HG03342 (cell line): ENCODE data around the gene TOX2.

Experiments used
- ATAC-seq: cut with Tn5 transposase; IDR thresholded peaks from one replicate; pipeline ENCODE4 v1.9.1; 2021; ENCODE audit warnings: mild to moderate bottlenecking, moderate library complexity; ENCODE audit not compliant: unreplicated experiment

Gene TOX2

DNA sequence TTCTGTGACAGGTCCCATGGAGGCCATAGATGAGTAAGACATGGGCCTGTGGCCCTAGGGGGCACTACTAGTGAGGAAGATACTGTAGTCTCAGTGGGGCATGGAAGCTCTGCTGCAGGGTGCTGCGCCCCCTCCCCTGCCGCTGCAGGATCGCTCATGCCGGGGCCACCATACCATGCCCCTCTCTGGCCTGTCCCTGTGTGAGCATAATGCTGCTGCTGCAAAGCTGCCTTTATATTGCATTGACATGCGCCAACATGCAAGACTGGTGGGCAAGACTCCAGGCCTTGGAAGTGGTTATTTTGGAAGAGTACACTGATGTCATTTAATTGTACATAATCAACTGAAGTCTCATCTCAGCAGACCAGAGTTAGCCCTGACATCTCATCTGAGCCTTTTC is 60.0 kb downstream of the TOX2 start:
- no peak for ATAC-seq

DNA sequence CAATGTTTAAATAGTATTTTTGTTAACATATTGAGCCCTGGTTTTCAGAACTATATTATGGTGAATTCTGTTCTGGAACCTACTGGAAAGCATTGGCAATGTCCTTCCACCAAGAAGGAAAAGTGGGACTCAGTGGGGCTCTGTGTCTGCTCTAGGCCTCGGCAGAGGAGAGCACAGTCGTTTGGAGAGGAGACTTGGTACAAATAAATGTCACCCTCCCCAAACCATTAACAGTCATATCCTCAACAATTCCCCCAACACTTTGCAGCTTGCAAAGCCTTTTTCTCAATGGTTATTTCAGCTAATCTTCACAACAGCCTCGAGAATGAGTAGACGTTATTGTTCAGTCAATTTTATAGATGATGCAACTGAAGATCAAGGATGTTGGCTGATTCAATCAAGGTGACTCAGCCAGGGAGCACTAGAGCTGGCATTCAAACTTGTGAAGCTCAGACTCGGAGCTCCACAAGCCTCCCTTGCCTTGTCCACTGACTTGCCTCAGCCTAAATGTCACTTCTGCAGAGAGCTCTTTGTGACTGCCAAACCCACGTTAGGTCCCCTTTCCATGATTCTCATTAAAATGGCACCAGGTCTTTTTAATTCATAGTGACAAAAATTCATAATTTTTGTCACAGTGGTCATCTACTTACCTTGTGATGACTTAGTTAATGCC is 60.6 kb downstream of the TOX2 start:
- no peak for ATAC-seq

DNA sequence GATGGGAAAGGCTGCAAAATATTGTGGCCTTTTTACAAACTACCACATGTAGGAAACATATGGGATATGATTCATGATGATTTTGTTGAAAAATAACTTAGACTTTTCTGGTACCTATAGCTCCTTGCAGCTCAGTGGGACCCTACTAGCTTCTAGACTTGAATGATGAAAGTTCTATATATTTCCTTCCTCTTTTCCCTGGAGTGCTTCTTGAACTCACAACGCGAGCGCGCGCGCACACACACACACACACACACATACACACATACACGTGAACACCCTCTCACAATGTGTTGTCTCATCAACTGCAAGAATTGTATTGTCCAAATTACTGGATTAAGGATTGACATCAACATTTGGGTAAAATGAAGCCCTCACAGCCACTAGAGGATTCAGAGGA is 61.9 kb downstream of the TOX2 start:
- no peak for ATAC-seq

DNA sequence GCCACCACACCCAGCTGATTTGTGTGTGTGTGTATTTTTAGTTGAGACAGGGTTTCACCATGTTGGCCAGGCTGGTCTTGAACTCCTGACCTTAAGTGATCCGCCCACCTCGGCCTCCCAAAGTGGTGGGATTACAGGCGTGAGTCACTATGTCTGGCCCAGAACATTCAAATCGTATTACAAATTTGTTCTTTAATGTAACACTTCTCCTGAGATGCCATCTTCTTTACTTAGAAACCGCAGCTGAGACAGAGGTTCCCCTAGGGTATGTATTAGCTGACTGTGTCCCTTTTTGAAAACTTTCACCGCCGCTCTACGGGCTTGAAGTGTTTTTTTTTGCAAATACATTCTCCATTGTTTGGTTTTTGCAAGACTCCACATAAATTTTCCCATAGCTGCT is 62.6 kb downstream of the TOX2 start:
- ATAC-seq: no peak

DNA sequence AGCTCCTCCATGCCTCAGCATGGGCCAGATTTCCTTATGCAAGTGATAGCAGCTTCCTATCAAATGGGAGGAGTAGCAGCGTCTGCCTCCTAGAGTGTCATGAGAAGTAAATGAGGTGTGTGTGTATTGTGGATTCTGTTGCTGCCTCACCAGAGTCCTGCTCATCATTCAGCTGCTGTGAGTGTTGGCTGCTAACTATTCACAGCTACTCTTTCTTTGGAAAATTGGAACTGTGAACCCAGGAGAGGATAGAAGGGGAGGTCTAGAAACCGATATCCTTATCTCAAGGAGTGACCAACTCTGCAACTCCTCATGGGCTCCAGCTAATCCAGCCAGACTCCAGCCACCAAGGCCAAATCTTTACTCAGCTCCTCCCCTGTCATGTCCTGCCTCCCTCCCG is 63.3 kb downstream of the TOX2 start:
- ATAC-seq: no peak

DNA sequence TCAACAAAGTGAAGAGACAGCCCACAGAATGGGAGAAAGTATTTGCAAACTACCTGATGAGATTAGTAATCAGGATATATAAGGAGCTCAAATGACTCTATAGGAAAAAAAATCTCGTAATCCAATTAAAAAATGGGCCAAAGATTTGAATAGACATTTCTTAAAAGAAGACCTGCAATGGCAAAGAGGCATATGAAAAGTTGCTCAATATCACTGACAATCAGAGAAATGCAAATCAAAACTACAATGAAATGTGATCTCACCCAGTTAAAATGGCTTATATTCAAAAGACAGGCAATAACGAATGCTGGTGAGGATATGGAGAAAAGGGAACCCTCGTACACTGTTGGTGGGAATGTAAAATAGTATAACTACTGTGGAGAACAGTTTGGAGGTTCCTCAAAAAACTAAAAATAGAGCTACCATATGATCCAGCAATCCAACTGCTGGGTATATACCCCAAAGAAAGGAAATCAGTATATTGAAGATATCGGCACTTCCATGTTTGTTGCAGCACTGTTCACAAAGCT is 65.0 kb downstream of the TOX2 start:
- ATAC-seq: no peak

DNA sequence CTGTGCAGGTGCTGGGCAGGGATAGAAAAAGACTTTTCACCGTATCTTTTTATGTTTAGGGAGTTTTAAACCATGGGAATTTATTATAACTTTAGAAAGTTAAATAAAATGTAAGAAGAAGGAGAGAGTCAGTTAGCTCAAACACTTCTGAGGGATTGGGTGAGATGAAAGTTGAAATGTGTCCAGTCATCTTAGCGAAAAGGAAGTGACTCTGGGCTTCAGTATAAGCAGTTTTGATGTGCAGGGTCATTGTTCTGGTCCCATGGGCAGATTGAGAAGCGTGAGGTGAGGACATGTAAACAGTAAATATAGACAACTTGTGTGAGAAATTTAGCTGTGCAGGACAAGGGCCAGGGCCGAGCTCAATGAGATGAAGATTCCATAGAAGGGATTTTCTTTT is 66.9 kb downstream of the TOX2 start:
- ATAC-seq: no peak

DNA sequence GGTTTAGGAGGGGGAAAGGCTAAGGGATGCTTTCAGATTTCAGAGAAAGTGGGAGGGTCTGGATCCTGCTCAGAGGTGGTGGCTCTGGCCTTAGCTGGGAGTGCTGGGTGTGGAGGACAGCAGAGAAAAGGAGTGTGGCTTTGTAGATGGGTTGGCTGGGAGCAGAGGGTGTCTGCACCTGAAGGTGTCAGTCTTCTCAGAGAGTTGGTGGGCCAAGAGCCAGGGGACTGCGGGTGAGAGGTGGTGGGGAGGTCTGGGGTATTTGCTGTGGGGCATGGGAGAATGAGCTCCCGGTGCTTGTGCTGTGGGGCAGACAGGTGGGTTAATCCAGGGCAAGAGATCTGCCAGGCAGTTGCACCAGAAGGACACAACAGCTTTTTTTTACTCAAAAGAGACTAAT is 67.4 kb downstream of the TOX2 start:
- ATAC-seq: no peak

DNA sequence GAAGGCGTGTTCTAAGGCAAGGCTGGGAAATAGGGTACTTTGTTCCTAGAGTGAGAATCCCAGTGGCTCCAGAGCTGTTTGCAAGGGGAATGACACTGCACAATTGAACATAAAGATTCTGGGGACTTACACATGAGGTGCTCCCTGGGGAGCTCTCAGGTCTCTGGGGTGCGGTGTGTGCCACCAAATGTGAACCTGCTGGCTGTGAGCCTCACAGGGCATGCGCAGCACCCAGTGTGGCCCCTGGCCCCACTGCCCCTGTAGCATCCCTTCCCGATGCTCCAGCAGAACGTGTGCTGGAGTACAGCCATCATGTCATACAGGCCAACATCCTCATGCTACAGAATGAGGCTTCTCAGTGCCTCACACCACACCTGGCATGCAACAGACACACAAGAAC is 68.2 kb downstream of the TOX2 start:
- no peak for ATAC-seq

DNA sequence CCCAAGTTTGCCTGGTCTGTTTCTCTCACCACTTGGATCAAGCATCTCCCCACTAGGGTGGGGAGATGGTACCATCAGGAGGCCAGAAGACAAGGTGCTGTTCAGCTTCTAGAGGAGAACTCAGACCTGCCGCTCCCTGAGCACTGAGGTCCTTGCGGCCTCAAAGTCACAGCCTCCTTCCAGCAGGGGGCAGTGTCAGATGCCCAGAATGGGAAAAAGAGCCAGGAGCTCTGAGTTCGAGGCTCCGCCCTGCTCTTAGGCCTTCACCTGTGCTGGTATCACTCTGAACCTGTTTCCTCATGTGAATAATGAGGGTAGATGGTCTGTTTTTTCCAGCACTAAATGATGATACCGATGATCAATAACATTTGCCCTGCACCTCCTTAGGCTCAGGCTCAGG is 68.7 kb downstream of the TOX2 start:
- no peak for ATAC-seq

DNA sequence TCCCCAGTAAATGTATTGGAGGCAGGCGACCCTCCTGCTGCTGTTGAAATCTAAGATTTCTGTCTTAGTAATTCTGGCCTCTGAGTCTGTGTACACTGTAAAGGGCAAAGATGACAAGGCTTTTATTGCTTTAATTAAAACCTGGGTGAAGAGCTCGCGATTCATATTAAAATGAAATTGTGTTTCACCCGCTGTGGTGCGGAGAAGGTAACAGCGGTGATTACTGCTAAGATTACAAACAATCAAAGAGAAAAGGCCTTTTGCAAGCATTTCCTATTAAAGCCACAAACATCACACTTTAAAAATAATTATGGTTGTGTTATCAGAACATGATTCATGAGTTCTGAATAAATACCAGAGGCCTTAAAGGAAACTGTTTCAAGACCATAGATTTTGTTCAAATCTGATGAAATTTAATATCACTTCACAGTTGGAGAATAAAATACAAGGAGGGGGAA is 69.3 kb downstream of the TOX2 start:
- no peak for ATAC-seq

DNA sequence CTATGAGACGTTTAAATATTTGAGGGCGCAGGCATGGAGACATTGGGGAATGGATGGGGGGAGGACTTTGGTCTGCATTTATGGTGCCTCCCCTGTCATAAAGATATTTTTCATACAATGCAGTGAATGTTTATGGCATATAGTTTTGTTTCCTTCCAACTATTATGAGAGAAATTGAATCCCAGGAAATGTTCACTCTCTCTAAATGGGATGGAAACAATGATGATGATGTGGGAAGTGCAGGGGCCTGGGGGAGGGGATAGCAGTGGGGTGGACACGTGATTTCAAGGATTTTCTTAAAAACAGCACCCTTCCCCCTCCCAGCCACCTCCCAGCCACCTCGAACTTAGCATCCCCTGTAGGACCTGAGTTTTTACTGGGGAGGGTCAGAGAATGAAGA is 69.9 kb downstream of the TOX2 start:
- ATAC-seq: no peak

DNA sequence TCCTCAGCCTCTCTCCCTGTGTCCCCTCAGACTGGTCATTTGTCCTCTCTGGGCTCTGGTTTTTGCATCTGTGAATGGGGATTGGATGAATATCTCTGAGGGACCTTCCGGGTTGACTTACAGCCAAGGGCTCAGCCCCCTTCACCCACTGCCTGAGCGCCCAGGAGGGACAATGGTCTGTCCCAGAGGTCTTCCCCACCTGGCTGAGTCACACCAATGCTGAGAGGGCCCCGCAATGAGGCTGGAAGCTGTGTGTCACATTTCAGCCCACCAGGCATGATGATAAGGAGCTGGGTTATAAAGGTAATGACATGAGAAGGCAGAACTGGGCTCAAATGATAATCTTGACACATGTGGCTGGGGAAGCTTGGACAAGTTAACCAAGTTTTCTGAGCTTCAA is 70.5 kb downstream of the TOX2 start:
- ATAC-seq: no peak

DNA sequence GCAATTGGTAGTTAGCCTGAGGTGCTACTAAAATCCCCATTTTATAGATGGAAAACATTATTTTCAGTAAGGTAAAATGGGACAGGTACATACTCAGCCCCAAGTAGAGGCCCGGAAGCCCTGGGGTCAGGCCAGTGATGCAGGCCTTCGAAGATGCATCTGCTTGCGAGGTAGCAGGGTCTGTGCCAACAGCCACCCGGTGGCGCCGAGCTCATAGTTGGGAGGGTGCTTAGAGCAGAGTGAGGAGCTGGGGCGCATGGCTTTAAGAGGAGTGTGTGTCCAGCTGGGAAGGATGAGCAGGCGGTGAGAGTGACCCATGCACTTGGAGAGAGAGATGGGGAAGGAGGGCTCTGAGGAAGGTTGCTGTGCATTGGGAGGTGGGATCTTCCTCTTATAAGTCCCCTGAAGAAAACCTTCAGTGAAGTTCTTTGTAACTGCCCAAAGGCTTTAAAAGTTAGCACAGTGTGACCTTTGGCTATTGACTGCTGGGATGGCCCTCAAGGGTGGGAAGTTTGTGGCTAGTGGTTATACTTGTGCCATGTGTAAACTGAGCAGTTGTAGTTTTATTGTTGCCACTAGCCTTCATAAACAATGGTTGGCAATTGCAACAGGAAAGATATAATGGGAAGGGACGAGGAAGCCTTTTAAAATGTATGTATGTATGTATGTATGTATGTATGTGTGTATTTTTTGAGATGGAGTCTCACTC is 71.1 kb downstream of the TOX2 start:
- no peak for ATAC-seq

DNA sequence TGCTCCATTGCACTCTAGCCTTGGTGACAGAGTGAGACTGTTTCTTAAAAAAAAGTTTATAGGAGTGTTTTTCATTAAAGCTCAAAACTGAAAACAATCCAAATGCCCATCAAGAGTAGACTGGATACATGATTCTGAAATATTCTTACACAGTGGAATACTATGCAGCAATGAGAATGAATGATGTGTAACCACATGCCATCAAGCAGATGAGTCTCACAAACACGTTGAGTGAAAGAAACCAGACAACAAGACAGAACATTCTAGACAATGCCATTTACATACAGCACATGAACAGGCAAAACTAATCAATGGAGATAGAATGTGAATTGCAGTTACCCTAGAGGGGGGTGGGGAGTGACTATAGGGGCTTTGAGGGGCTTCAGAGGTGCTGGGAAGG is 72.4 kb downstream of the TOX2 start:
- ATAC-seq: no peak

DNA sequence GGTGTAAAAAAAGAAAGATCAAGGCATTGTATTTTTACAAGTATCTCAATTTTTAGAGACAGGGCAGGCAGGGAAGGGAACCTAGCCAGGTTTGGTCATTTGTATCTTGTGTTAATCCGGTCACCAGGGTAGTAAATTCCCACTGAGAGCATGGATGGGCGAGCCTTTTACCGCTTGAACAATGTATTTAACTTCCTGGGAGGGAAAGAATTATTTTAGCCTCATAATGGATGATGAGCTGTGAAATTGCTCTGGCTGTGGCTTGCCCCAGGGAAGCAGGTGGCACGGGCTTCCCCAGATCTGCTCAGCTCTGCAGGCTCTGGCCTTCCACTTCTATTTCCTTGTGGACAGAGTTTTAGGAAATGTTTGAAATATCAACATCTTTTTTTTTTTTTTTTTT is 72.9 kb downstream of the TOX2 start:
- ATAC-seq: no peak

DNA sequence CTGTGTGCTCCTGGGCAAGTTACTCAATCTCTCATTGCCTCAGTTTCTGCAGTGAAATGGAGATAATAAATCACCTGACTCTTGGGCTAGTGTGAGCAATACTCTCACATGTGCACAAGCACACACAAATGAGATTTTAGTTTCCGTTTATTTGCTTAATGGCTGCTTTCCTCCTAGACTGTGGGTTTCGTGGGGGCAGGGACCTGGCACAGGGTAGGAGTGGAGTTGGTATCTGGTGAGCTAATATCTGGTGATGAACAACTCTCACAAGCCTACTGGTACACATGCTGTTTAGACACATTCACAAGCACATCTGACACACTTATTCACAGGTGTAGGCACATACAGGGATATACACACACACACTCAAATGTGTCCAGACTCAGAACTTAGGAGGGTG is 73.8 kb downstream of the TOX2 start:
- ATAC-seq: no peak

DNA sequence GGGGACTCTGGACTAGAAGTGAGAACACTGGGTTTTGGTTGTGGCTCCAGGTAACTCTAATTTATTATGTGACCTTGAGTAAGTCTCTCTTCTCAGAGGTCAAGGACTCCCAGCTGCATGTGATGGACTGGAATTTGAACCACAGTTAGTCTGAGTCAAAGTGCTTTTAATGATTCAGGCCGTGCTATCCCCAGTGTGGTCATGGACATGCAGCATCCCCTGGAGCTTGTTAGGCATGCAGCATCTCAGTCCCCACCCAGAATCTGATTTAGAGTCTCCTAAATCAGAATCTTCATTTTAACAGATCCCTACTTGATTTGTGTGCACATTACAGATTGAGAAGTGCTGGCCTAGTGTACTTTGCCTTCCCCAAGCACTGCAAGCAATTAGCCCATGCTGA is 74.2 kb downstream of the TOX2 start:
- ATAC-seq: no peak

DNA sequence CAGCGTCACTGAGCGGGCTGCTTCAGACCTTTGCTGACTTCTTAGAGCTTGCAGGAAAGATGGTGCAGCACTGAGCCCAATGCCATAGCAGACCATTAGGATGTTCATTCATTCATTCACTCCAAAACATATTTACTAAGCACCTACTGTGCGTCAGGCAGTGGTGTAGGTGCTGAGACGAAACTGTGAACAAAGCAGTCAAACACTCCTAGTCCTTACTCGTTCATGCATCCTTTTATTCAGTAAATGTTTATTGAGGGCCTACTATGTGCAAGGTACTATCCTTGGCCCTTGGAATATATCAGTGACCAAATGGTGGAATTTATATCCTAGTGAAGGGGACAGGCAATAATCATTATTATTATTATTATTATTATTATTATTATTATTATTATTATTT is 76.6 kb downstream of the TOX2 start:
- no peak for ATAC-seq

DNA sequence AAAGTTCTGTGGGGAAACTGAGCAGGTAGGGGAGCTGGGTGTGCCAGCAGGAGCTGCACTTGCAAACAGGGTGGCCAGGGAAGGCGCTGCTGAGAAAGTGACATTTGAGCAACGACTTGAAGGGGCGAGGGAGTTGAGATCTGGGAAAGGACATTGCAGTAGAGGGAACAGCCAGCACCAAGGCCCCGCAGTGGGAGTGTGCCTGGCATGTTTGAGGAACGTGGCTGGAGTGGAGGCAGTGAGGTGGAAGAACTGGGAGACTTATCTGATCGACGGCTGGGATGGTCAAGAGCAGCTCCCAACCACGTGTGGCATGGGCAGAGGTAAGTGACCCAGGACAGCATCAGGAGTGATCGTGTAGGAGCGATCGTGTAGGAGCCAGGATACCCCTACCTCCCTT is 77.3 kb downstream of the TOX2 start:
- no peak for ATAC-seq

DNA sequence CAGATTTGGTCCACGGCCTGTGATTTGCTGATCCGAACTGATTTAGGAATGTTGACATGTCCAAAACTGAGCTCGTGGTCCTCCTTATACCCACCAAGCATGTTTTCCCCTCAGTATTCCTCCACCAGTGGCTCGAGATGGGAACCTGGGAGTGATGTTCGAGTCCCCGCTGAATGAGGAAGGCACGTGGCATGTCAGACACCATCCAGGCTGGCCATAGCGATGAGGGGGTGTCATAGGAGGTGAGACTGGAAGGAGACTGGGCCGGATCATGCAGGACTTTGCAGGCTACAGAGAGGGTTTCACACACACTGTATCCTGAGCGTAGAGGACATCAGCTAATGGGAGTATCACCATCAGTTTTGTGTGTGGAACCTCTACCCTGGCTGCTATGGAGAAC is 78.2 kb downstream of the TOX2 start:
- no peak for ATAC-seq

DNA sequence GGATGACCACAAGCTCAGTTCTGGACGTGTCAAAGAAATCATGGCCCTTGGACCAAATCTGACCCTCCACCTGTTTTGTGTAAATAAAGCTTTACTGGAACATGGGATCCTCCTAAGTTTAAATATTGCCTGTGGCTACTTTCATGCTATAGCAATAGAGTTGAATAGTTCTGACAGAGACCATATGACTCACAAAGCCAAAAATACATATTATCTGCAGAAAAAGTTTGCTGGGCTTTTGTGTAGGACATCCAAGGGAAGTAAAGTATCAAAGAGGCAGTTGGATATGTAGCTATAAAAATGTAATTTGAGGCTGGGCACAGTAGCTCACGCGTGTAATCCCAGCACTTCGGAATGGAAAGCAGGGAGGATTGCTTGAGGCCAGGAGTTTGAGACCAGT is 78.9 kb downstream of the TOX2 start:
- no peak for ATAC-seq
